Mesothelial cell of epicardium (in vitro differentiated cells): ENCODE data around the gene BEND4. TPM values are rescaled to one million over a fixed set of nuclear protein-coding genes. Genes with fewer than 3 reads are reported as not detected.

Source experiments
- DNase-seq, 2 experiments: peaks; one replicate each; pipeline ENCODE4 v3.0.0; 2021; ENCODE audit warnings: low spot score in 2 of 2; ENCODE audit not compliant: unreplicated experiment in 2 of 2
- H3K27ac Mint-ChIP-seq: 2 replicates; pipeline ENCODE4 v1.8.0; 2021; ENCODE audit warnings: mixed read lengths
- H3K27me3 Mint-ChIP-seq: 2 replicates; pipeline ENCODE4 v1.8.0; 2021; ENCODE audit warnings: low read depth, mixed read lengths
- H3K36me3 Mint-ChIP-seq: 2 replicates; pipeline ENCODE4 v1.8.0; 2021; ENCODE audit warnings: mixed read lengths
- H3K4me1 Mint-ChIP-seq: 2 replicates; pipeline ENCODE4 v1.8.0; 2021; ENCODE audit warnings: mixed read lengths
- H3K4me3 Mint-ChIP-seq: 2 replicates; pipeline ENCODE4 v1.8.0; 2021; ENCODE audit warnings: mild to moderate bottlenecking, moderate library complexity, mixed read lengths
- H3K9me3 Mint-ChIP-seq: 2 replicates; pipeline ENCODE4 v1.8.0; 2021; ENCODE audit warnings: mixed read lengths
- total RNA-seq: library from RNA; stranded (reverse); gene quantifications from 3 replicates; pipeline ENCODE4 v1.2.1, GENCODE V29; 2021
- TF ChIP-seq, protein P1 (sequence below): fragments of 200-600 bp; sonication (generic); IDR thresholded peaks from one replicate; pipeline ENCODE4 v1.5.0; 2021; ENCODE audit warnings: antibody characterized with exemption; ENCODE audit not compliant: unreplicated experiment

BEND4 gene
- total RNA-seq, 1 donor from 2014 or later: 0.38 TPM

- H3K27ac Mint-ChIP-seq: no peak overlapping the region
- H3K4me1 Mint-ChIP-seq: no peaks in the 10 kb centered on the region
- H3K27me3 Mint-ChIP-seq: no peaks in the 10 kb centered on the region
- TF ChIP-seq, protein P1, sequence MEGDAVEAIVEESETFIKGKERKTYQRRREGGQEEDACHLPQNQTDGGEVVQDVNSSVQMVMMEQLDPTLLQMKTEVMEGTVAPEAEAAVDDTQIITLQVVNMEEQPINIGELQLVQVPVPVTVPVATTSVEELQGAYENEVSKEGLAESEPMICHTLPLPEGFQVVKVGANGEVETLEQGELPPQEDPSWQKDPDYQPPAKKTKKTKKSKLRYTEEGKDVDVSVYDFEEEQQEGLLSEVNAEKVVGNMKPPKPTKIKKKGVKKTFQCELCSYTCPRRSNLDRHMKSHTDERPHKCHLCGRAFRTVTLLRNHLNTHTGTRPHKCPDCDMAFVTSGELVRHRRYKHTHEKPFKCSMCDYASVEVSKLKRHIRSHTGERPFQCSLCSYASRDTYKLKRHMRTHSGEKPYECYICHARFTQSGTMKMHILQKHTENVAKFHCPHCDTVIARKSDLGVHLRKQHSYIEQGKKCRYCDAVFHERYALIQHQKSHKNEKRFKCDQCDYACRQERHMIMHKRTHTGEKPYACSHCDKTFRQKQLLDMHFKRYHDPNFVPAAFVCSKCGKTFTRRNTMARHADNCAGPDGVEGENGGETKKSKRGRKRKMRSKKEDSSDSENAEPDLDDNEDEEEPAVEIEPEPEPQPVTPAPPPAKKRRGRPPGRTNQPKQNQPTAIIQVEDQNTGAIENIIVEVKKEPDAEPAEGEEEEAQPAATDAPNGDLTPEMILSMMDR: no peak
- no peaks in the 10 kb centered on the region for H3K9me3 Mint-ChIP-seq
- DNase-seq: no peak
- H3K4me3 Mint-ChIP-seq: no peak overlapping the region
- H3K36me3 Mint-ChIP-seq: peaks cover 19% of the 10 kb centered on the region
These were observed 85.2 kb downstream of the BEND4 start for GRCh38 chr4:42067264-42067663.

- H3K4me1 Mint-ChIP-seq: no peaks in the 10 kb centered on the region
- H3K36me3 Mint-ChIP-seq: peaks cover 15% of the 10 kb centered on the region
- H3K9me3 Mint-ChIP-seq: no peaks in the 10 kb centered on the region
- H3K27ac Mint-ChIP-seq: no peak overlapping the region
- TF ChIP-seq, protein P1: no peak
- no peaks in the 10 kb centered on the region for H3K27me3 Mint-ChIP-seq
- no peak overlapping the region for H3K4me3 Mint-ChIP-seq
- no peak for DNase-seq
These were observed 86.1 kb downstream of the BEND4 start for GRCh38 chr4:42066402-42066801.

Other genes with a start within 250 kb of the BEND4 start
- 48.2 to 49.5 TPM (median 49.0 TPM) in 3 replicates for gene TMEM33, start 217.2 kb downstream of the BEND4 start, total RNA-seq
- gene DCAF4L1, start 170.9 kb downstream of the BEND4 start, total RNA-seq: 0.09 to 0.11 TPM in 2 of 3 replicates, not detected in the other
- 55.8 to 59.2 TPM (median 57.9 TPM) in 3 replicates for gene SLC30A9, start 162.1 kb downstream of the BEND4 start, total RNA-seq
- gene SHISA3, start 244.8 kb upstream of the BEND4 start, total RNA-seq: 3.2 to 3.6 TPM (median 3.3 TPM) in 3 replicates